Activated CD4-positive, alpha-beta memory T cell treated with anti-CD3 and anti-CD28 coated beads, Interleukin-2, amount 10 ng/mL, durations not matched to agents 7 days and 5 days (primary cell): ENCODE data around the gene SLC1A1. TPM values are rescaled to one million over a fixed set of nuclear protein-coding genes. Genes with fewer than 3 reads are reported as not detected.

Experiments
- CTCF ChIA-PET: fragments of 350-600 bp; sonication (Branson Sonifier 250); formaldehyde crosslinking; loops from one replicate; lab custom pipeline; 2021; ENCODE audit warnings: antibody characterized with exemption, inconsistent platforms; lab: Charles Lee
- POLR2A ChIA-PET: fragments of 350-600 bp; sonication (Branson Sonifier 250); formaldehyde crosslinking; loops from one replicate; lab custom pipeline; 2021; ENCODE audit warnings: antibody characterized with exemption; lab: Charles Lee
- DNase-seq: peaks from one replicate; pipeline ENCODE4 v3.0.0-alpha.2; 2020
- H3K27ac Mint-ChIP-seq: one replicate; pipeline ENCODE4 v1.8.0; 2021; ENCODE audit warnings: mild to moderate bottlenecking, mixed read lengths
- H3K27me3 Mint-ChIP-seq: one replicate; pipeline ENCODE4 v1.8.0; 2021; ENCODE audit warnings: mixed read lengths
- H3K36me3 Mint-ChIP-seq: one replicate; pipeline ENCODE4 v1.8.0; 2021; ENCODE audit warnings: low read depth, mixed read lengths
- H3K4me1 Mint-ChIP-seq: one replicate; pipeline ENCODE4 v1.8.0; 2021; ENCODE audit warnings: mixed read lengths
- H3K4me3 Mint-ChIP-seq: one replicate; pipeline ENCODE4 v1.8.0; 2021; ENCODE audit warnings: mild to moderate bottlenecking, mixed read lengths
- H3K9me3 Mint-ChIP-seq: one replicate; pipeline ENCODE4 v1.8.0; 2021; ENCODE audit warnings: mixed read lengths
- total RNA-seq, 2 experiments: library from RNA; stranded (reverse); gene quantifications; one replicate each; pipeline ENCODE4 v1.2.3, GENCODE V29; 2021

SLC1A1 gene
- total RNA-seq, 2 experiments from 2014 or later = 0.05 to 0.23 TPM

DNA sequence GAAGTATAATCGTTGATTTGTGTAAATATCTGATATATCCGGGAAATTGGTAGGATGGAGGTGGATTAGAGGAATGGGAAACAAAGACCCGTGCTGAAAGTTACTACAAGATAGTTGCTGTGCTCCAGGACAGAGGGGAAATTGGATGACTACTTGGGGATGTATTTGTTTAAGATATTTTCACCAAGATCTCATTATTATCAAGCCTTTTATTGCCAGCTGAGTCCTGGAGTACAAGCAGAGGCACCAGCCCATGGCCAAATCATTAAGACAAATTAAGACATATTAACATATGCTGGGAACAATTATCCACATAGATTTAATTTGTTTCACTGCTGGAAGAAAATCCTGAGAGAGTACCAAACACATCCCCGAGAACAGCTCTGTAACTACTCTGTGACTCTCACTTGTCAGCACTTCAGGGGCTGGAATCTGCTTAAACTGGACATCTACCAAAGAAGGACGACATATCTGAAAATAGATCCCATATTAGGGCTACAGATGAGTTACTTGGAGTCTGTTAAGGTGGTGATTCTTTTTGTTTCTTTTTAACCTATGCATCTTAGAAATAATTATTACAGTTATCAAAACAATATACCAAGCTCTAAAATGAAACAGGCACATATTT, 68.2 kb downstream of the SLC1A1 start:
- Mint-ChIP-seq H3K27me3 (no peaks in the 10 kb centered on the region), H3K4me3 (no peak overlapping the region), H3K27ac (no peak overlapping the region), H3K36me3 (no peaks in the 10 kb centered on the region), H3K4me1 (peaks cover 3% of the 10 kb centered on the region), H3K9me3 (no peaks in the 10 kb centered on the region)
- CTCF ChIA-PET = no interaction called here
- POLR2A ChIA-PET = no interaction called here
- DNase-seq = no peak

DNA sequence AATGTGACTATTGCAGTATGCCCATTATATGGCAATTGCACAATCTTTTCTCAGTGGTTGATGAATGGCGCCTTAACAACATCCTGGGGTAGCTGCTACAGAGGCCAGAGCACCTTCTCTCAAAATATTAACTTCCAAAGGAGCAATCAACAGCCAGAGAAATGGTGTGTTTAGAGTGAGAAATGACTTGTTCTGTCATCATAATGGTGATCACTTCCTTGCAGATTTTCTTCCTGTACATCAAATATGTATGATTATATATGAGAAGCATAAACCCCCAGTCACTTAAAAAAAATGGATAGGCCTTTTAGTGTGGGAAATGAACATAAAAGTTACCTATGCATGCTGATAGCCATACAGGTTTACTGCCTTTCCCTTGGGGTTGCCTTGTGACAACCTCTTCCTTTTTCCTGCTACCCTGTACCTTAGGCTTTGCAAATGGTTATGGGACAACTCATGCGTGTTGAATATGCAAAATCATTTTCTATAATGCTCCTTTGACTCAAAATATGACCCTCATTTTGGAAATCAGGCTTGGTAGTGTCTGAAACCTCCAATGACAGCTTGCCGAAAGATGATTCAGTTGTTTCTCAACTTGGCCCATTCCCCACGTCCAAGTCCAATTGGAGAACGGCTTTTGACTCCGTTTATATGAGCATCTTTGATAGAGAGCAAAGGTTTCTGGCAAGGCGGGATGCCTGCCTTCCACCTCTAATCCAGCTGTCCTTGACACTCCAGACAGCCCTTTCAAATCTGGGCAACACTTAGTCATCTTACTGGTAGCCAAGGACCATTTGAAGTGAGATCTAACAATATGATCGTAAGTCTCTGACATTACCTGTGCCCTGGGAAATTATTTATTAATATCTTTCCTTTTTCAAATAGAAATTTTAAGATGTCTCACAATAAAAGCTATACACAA, 69.3 kb downstream of the SLC1A1 start:
- no peaks in the 10 kb centered on the region for H3K27me3 Mint-ChIP-seq
- no peak overlapping the region for H3K27ac Mint-ChIP-seq
- H3K4me3 Mint-ChIP-seq = no peak overlapping the region
- ChIA-PET CTCF (no interaction called here), POLR2A (no interaction called here)
- no peaks in the 10 kb centered on the region for H3K9me3 Mint-ChIP-seq
- peaks cover 3% of the 10 kb centered on the region for H3K4me1 Mint-ChIP-seq
- no peak for DNase-seq
- no peaks in the 10 kb centered on the region for H3K36me3 Mint-ChIP-seq

DNA sequence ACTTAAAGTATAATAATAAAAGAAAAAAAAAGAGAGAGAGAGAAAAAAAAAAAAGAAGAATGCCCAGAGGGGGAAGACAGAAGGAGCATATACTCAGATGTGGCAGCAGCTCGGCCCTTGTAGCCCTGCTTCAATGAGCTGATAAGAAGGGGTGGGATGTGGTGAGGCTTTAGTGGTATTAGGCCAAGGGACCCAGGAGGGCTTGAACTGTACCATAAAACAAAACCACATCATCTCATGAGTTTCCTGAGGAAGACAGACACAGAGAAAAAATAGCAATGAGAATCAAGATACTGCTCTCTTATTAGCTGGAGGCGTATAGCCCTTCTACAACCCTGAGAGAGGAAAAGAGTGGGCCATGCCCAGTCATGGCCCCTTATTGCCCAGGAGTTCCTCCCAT, 72.8 kb downstream of the SLC1A1 start:
- H3K36me3 Mint-ChIP-seq = no peaks in the 10 kb centered on the region
- DNase-seq = no peak
- H3K27me3 Mint-ChIP-seq = no peaks in the 10 kb centered on the region
- no peaks in the 10 kb centered on the region for H3K9me3 Mint-ChIP-seq
- CTCF ChIA-PET = no interaction called here
- POLR2A ChIA-PET = no interaction called here
- no peak overlapping the region for H3K4me3 Mint-ChIP-seq
- peaks cover 4% of the 10 kb centered on the region for H3K4me1 Mint-ChIP-seq
- no peak overlapping the region for H3K27ac Mint-ChIP-seq

DNA sequence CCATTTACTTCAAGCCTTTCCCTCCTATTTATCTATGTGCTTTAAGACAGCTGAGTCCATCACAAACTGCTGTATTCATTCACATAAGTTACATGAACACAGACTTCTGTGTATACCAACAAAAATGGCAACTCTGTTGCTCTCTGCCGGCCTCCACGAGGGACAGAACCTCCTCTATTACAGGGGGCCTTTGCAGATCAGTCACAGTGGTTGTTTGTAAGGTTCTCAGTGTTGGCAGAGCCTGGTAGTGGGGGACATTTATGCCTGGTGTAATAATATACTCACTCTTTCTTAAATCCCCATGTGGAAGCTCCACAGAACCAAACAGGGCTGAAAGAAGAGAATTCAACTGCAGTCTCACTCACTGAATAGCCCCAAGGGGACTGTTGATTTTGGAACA, 76.5 kb downstream of the SLC1A1 start:
- H3K36me3 Mint-ChIP-seq = no peaks in the 10 kb centered on the region
- no peak overlapping the region for H3K27ac Mint-ChIP-seq
- ChIA-PET CTCF (no interaction called here), POLR2A (no interaction called here)
- H3K27me3 Mint-ChIP-seq = no peaks in the 10 kb centered on the region
- H3K4me1 Mint-ChIP-seq = peaks cover 5% of the 10 kb centered on the region
- H3K9me3 Mint-ChIP-seq = no peaks in the 10 kb centered on the region
- no peak overlapping the region for H3K4me3 Mint-ChIP-seq
- DNase-seq = no peak

DNA sequence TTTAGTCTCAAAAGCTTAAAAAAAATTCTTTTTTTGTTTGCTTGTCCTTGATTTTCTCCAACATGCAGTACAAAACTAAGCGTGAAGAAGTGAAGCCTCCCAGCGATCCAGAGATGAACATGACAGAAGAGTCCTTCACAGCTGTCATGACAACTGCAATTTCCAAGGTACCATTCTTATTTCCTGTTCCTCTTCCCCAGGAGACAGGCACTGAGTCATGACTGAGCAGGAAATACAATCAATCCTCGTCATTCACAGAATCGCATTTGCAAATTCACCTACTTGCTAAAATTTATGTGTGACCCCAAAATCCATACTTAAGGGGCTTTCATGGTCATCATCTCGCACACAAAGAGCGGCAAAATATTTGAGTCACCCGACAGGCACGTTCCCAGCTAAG, 77.3 kb downstream of the SLC1A1 start:
- Mint-ChIP-seq H3K4me1 (peaks cover 12% of the 10 kb centered on the region), H3K27ac (no peak overlapping the region), H3K36me3 (no peaks in the 10 kb centered on the region), H3K4me3 (no peak overlapping the region), H3K27me3 (no peaks in the 10 kb centered on the region), H3K9me3 (no peaks in the 10 kb centered on the region)
- ChIA-PET CTCF (no interaction called here), POLR2A (no interaction called here)
- no peak for DNase-seq

DNA sequence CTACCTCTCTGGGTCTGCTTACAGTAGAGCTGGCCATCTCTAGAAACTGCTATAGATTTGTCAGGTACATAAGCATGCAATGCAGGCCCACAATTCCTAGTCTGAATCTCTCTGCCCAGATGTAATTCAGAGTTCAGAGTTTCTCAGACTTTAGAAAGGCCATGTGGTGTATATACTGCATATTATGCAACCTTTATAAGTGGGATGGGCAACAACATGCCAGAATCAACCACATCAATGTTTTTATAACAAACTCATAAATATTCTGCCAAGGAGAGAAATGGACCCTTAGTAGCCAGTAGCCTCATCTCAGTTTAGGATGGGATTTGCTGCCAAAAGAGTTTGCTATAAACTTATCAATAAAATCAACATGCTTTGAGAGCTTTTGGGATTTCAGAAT, 78.8 kb downstream of the SLC1A1 start:
- H3K36me3 Mint-ChIP-seq = no peaks in the 10 kb centered on the region
- CTCF ChIA-PET = no interaction called here

DNA sequence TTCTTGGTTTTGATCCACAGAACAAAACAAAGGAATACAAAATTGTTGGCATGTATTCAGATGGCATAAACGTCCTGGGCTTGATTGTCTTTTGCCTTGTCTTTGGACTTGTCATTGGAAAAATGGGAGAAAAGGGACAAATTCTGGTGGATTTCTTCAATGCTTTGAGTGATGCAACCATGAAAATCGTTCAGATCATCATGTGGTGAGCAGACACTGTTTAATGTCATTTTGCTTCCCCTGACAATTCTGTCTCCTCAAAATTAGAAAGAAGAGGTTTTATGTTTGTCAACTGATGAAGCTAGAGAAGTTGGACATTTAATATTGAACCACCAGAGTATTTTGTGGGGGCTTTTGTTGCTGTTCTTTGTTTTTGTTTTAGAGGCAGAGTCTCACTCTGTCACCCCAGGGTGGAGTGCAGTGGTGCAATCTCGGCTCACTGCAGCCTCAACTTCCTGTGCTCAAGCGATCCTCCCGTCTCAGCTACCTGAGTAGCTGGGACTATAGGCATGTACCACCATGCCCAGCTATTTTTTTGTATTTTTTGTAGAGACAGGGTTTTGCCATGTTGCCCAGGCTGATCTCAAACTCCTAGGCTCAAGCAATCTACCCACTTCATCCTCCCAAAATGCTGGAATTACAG, 82.0 kb downstream of the SLC1A1 start:
- Mint-ChIP-seq H3K9me3 (no peaks in the 10 kb centered on the region), H3K4me3 (no peak overlapping the region)

More for the DNA sequence above, 78.8 kb downstream of the SLC1A1 start:
- POLR2A ChIA-PET = no interaction called here
- H3K4me3 Mint-ChIP-seq = no peak overlapping the region
- H3K4me1 Mint-ChIP-seq = peaks cover 15% of the 10 kb centered on the region
- H3K9me3 Mint-ChIP-seq = no peaks in the 10 kb centered on the region
- DNase-seq = no peak
- no peaks in the 10 kb centered on the region for H3K27me3 Mint-ChIP-seq
- no peak overlapping the region for H3K27ac Mint-ChIP-seq

DNA sequence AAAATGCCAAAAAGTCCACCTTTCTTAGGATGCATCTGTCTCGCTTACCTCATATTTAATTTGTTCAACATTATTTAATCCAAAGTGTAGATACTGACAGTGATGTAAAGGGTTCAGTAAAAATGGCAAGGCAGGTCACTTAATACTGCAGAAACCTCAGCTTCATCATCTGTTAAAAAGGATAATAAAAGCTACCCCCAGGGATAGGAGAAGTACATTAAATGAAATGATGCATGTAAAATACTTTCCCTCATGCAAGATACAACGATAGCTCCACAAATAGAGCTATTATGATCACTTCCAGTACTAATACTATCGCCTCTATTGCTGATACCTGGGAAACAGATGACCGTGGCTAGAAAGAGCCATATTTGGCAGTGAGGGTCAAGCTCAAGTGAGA, 82.9 kb downstream of the SLC1A1 start:
- Mint-ChIP-seq H3K27me3 (no peaks in the 10 kb centered on the region), H3K9me3 (no peaks in the 10 kb centered on the region), H3K4me3 (no peak overlapping the region), H3K27ac (no peak overlapping the region), H3K36me3 (no peaks in the 10 kb centered on the region), H3K4me1 (peaks cover 13% of the 10 kb centered on the region)
- POLR2A ChIA-PET = interaction anchor here (1.2 kb wide), 1 partner anchor 106 kb away, joined by 3 read pairs; the partner anchor contains the start of gene CDC37L1
- no peak for DNase-seq
- CTCF ChIA-PET = interaction anchor here (1.2 to 1.4 kb wide), 2 partner anchors 61 to 67 kb away, joined by 4 read pairs; no protein-coding TSS in a partner anchor

More for the DNA sequence above, 82.0 kb downstream of the SLC1A1 start:
- Mint-ChIP-seq H3K36me3 (no peaks in the 10 kb centered on the region), H3K27me3 (no peaks in the 10 kb centered on the region), H3K4me1 (peaks cover 15% of the 10 kb centered on the region), H3K27ac (peak overlapping the region; percentile 4)
- ChIA-PET CTCF (interaction anchor here (1.4 kb wide), 1 partner anchor 68 kb away, joined by 4 read pairs; no protein-coding TSS in a partner anchor), POLR2A (interaction anchor here (0.6 to 1.2 kb wide), 2 partner anchors 74 to 107 kb away, joined by 3 read pairs; partner anchors contain the start of gene CDC37L1)
- peak; percentile 29 for DNase-seq

DNA sequence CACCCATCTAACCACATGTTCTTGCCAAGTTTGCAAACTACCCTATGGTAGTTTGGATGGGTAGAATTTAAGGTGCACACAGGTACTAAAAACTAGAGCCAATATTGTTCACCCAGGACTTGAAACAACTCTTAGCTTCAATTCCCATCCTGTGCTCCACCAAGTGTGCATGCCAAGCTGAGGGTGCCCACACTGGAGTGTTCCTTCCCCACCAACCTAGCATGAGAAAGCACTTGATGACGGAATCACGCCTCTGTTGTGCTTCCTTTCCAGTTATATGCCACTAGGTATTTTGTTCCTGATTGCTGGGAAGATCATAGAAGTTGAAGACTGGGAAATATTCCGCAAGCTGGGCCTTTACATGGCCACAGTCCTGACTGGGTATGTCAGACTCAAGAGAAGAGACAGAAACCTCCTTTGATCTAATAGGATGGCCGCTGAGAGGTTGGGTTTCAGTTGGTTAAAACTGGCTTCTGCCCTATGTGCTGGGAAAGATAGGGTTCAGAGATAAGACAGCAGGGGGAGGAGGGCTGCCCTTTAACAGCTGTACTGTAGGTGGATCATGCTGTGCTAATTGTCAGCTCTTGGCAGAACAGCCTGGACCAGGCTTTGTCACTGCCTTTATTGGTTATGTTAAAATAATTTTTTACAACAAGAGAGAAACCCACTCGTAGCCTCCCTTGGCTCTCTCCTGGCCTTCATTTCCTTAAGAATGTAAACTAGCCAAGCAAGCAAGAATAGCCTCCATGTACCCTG, 83.5 kb downstream of the SLC1A1 start:
- no peak overlapping the region for H3K27ac Mint-ChIP-seq
- H3K9me3 Mint-ChIP-seq = no peaks in the 10 kb centered on the region
- POLR2A ChIA-PET = no interaction called here

DNA sequence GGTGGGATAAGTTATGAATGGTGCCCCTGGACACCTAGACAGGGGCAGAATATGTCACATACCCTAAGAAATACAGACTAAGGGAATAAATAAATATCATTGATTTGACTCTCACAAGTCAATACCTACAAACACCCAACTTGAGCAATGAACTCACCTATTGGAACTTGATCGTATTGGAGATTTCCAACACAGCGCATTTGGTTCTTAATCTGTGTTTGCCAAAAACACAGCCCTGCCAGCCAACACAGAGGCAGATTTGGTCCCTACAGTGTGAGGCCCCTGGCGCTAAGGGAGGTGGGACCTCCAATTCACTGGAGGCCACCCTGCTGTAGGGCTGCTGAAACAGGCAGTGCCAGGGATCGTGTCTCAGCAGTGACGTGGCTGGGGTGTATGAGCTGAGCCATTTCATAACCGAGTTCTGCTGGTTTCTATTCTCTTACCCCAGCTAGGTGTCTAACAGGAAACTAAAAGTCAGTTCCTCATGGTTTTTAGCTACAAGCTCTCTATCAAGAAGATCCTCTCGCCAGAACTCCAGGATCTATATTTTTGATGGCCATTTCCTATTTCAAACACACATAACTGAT, 84.5 kb downstream of the SLC1A1 start:
- CTCF ChIA-PET = interaction anchor here (1.4 kb wide), 1 partner anchor 26 kb away, joined by 3 read pairs; no protein-coding TSS in a partner anchor
- H3K27me3 Mint-ChIP-seq = no peaks in the 10 kb centered on the region
- H3K4me1 Mint-ChIP-seq = peaks cover 13% of the 10 kb centered on the region
- no peaks in the 10 kb centered on the region for H3K9me3 Mint-ChIP-seq
- H3K4me3 Mint-ChIP-seq = no peak overlapping the region
- POLR2A ChIA-PET = interaction anchor here (1.0 to 1.6 kb wide), 2 partner anchors 22 to 26 kb away, joined by 3 to 4 read pairs; no protein-coding TSS in a partner anchor
- no peak overlapping the region for H3K27ac Mint-ChIP-seq
- DNase-seq = no peak
- H3K36me3 Mint-ChIP-seq = no peaks in the 10 kb centered on the region

More for the DNA sequence above, 83.5 kb downstream of the SLC1A1 start:
- no peak for DNase-seq
- no peaks in the 10 kb centered on the region for H3K27me3 Mint-ChIP-seq
- H3K36me3 Mint-ChIP-seq = no peaks in the 10 kb centered on the region
- peaks cover 13% of the 10 kb centered on the region for H3K4me1 Mint-ChIP-seq
- H3K4me3 Mint-ChIP-seq = no peak overlapping the region
- CTCF ChIA-PET = interaction anchor here (1.2 to 1.4 kb wide), 3 partner anchors 25 to 66 kb away, joined by 3 to 4 read pairs (median 4); no protein-coding TSS in a partner anchor

DNA sequence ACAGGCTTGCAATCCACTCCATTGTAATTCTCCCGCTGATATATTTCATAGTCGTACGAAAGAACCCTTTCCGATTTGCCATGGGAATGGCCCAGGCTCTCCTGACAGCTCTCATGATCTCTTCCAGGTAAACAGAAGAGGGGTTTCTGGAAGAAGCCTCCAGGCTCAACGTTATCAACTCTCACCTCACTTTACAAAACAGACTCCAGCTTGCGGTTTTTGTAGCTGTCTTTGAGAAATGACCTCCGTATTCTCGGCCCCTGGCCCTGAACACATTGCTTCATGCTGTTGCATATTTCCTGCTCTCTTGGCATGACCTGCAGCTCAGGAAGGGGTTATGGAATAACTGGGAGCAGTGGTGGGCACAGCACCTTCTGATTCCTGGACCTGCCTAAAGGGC, 85.7 kb downstream of the SLC1A1 start:
- Mint-ChIP-seq H3K27ac (no peak overlapping the region), H3K4me1 (peaks cover 12% of the 10 kb centered on the region), H3K9me3 (no peaks in the 10 kb centered on the region), H3K36me3 (no peaks in the 10 kb centered on the region), H3K4me3 (no peak overlapping the region), H3K27me3 (no peaks in the 10 kb centered on the region)
- DNase-seq = no peak
- CTCF ChIA-PET = no interaction called here
- POLR2A ChIA-PET = interaction anchor here (1.6 kb wide), 1 partner anchor 25 kb away, joined by 3 read pairs; no protein-coding TSS in a partner anchor

DNA sequence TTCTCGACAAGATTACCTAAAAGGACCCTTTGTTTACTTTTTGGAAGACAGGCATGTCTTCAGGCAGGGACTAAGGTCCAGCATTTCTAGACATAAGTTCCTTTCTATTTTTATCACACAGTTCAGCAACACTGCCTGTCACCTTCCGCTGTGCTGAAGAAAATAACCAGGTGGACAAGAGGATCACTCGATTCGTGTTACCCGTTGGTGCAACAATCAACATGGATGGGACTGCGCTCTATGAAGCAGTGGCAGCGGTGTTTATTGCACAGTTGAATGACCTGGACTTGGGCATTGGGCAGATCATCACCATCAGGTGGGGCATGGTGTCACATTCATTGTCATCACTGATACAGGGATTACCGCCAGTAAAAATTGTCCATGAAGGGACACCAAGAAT, 86.2 kb downstream of the SLC1A1 start:
- POLR2A ChIA-PET = no interaction called here
- Mint-ChIP-seq H3K4me3 (no peak overlapping the region), H3K27ac (no peak overlapping the region), H3K27me3 (no peaks in the 10 kb centered on the region), H3K9me3 (no peaks in the 10 kb centered on the region), H3K4me1 (peaks cover 12% of the 10 kb centered on the region), H3K36me3 (no peaks in the 10 kb centered on the region)
- no peak for DNase-seq
- CTCF ChIA-PET = no interaction called here
